Natural killer cell (primary cell): ENCODE results near the gene NOLC1. TPM values are rescaled to one million over a fixed set of nuclear protein-coding genes. Genes with fewer than 3 reads are reported as not detected.

ENCODE experiments used
- ATAC-seq, 3 donors: fragments of 150-1000 bp in 2 of 3; fragments of 200-7000 bp in 1 of 3; cut with Tn5 transposase; 1 replicate in 1 of 3; 2 replicates in 2 of 3; pipeline ENCODE4 v1.10.0; 2021; ENCODE audit warnings: mild to moderate bottlenecking in 2 of 3, moderate library complexity in 2 of 3
- DNase-seq, 2 donors: peaks; one replicate each; pipeline versions ENCODE4 v3.0.0 to v3.0.0-alpha.2; 2013 to 2021; ENCODE audit warnings: mixed read lengths in 1 of 2
- H3K27ac ChIP-seq: one replicate; pipeline ENCODE4 v1.5.1; 2013; ENCODE audit warnings: mild to moderate bottlenecking, low read length
- H3K27me3 ChIP-seq: one replicate; pipeline ENCODE4 v1.6.1; 2013; ENCODE audit warnings: low read length; ENCODE audit not compliant: control insufficient read depth, insufficient read depth
- H3K36me3 ChIP-seq: one replicate; pipeline ENCODE4 v1.6.1; 2013; ENCODE audit warnings: low read length; ENCODE audit not compliant: control insufficient read depth, insufficient read depth
- H3K4me1 ChIP-seq: one replicate; pipeline ENCODE4 v1.6.1; 2013; ENCODE audit warnings: low read length; ENCODE audit not compliant: control insufficient read depth, insufficient read depth
- H3K4me3 ChIP-seq: one replicate; pipeline ENCODE4 v1.5.1; 2013; ENCODE audit warnings: low read length
- H3K9me3 ChIP-seq: one replicate; pipeline ENCODE4 v1.6.1; 2013; ENCODE audit warnings: low read length; ENCODE audit not compliant: control insufficient read depth, insufficient read depth
- H3K27ac Mint-ChIP-seq, 2 donors: one replicate each; pipeline ENCODE4 v1.8.0; 2022; ENCODE audit warnings: mild to moderate bottlenecking in 2 of 2, mixed read lengths in 2 of 2, moderate library complexity in 1 of 2
- H3K27me3 Mint-ChIP-seq, 2 donors: one replicate each; pipeline ENCODE4 v1.8.0; 2022; ENCODE audit warnings: low read depth in 2 of 2, mixed read lengths in 2 of 2
- H3K36me3 Mint-ChIP-seq: one replicate; pipeline ENCODE4 v1.8.0; 2022; ENCODE audit warnings: mixed read lengths
- H3K4me1 Mint-ChIP-seq, 2 donors: one replicate each; pipeline ENCODE4 v1.8.0; 2022; ENCODE audit warnings: mixed read lengths in 2 of 2
- H3K4me3 Mint-ChIP-seq: one replicate; pipeline ENCODE4 v1.8.0; 2022; ENCODE audit warnings: mild to moderate bottlenecking, moderate library complexity, mixed read lengths
- H3K9me3 Mint-ChIP-seq, 2 donors: one replicate each; pipeline ENCODE4 v1.8.0; 2022; ENCODE audit warnings: mixed read lengths in 2 of 2
- CTCF ChIP-seq: fragments of 200-600 bp; IDR thresholded peaks from one replicate; pipeline ENCODE4 v1.8.0; 2022; ENCODE audit warnings: antibody characterized with exemption
- WGBS: methylation state at CpG from one replicate; pipeline ENCODE4 v1.1.7; 2013; ENCODE audit warnings: missing lambda C conversion rate; ENCODE audit not compliant: insufficient coverage; 5-methylcytosine and 5-hydroxymethylcytosine counted together
- intact Hi-C: fragments of 100-400 bp; cut with micrococcal nuclease; formaldehyde crosslinking; loops from one replicate; pipeline ENCODE4 v1.14.2; 2022
- total RNA-seq, 4 donors: library from RNA; stranded (reverse); fragments of 120-200 nt in 1 of 4; gene quantifications; one replicate each; pipeline versions ENCODE4 v1.2.3 to v1.2.4, GENCODE V29; 2013 to 2022

NOLC1 gene
- total RNA-seq, 3 donors from 2014 or later (not counting 1 experiment from before 2014, with no cell fraction given): 42.6 to 47.5 (median 43.4) TPM

- Mint-ChIP-seq H3K4me3 (no peak overlapping the region), H3K4me1 (peaks cover 30 to 46% of the 10 kb centered on the region in 2 donors), H3K9me3 (no peaks in the 10 kb centered on the region), H3K36me3 (peaks cover 12% of the 10 kb centered on the region), H3K27me3 (no peaks in the 10 kb centered on the region), H3K27ac (peak overlapping the region in 1 of 2 donors; percentile 10)
- no peaks in the 10 kb centered on the region for H3K27me3 ChIP-seq
- no peak for ATAC-seq
- TF ChIP-seq CTCF: no peak
- no peak overlapping the region for H3K4me3 ChIP-seq
- H3K36me3 ChIP-seq: peaks cover 46% of the 10 kb centered on the region
- DNase-seq: no peak
- 96% methylated on average over 24 of the region's 24 CpGs for WGBS
- no peak overlapping the region for H3K27ac ChIP-seq
- intact Hi-C loops: no loop called here
- H3K9me3 ChIP-seq: no peaks in the 10 kb centered on the region
- H3K4me1 ChIP-seq: peaks cover 31% of the 10 kb centered on the region
These were observed 42.7 kb upstream of the NOLC1 start for GRCh38 chr10:102109166-102110116.

- Mint-ChIP-seq H3K4me1 (peaks cover 31 to 49% of the 10 kb centered on the region in 2 donors), H3K36me3 (peaks cover 12% of the 10 kb centered on the region), H3K9me3 (no peaks in the 10 kb centered on the region), H3K27ac (no peak overlapping the region), H3K27me3 (no peaks in the 10 kb centered on the region), H3K4me3 (no peak overlapping the region)
- Histone ChIP-seq H3K4me3 (no peak overlapping the region), H3K27me3 (no peaks in the 10 kb centered on the region), H3K4me1 (peaks cover 36% of the 10 kb centered on the region), H3K9me3 (no peaks in the 10 kb centered on the region), H3K27ac (no peak overlapping the region), H3K36me3 (peaks cover 46% of the 10 kb centered on the region)
- TF ChIP-seq CTCF: no peak
- ATAC-seq (no peak), DNase-seq (no peak)
- intact Hi-C loops: no loop called here
- 97% methylated on average over 11 of the region's 12 CpGs for WGBS
These were observed 40.9 kb upstream of the NOLC1 start for GRCh38 chr10:102111276-102111675.

- H3K36me3 Mint-ChIP-seq: peaks cover 12% of the 10 kb centered on the region
- Histone ChIP-seq H3K27ac (no peak overlapping the region), H3K4me3 (no peak overlapping the region), H3K4me1 (peaks cover 46% of the 10 kb centered on the region), H3K9me3 (no peaks in the 10 kb centered on the region), H3K27me3 (no peaks in the 10 kb centered on the region), H3K36me3 (peaks cover 40% of the 10 kb centered on the region)
- TF ChIP-seq CTCF: no peak
- intact Hi-C loops: no loop called here
- no peak for DNase-seq
- no peak for ATAC-seq
- H3K4me3 Mint-ChIP-seq: no peak overlapping the region
- H3K4me1 Mint-ChIP-seq: peaks cover 42 to 58% of the 10 kb centered on the region in 2 donors
- no peaks in the 10 kb centered on the region for H3K27me3 Mint-ChIP-seq
- H3K27ac Mint-ChIP-seq: peak overlapping the region; percentile 50 to 95
- 43% methylated on average over 1 of the region's 3 CpGs for WGBS
- H3K9me3 Mint-ChIP-seq: no peaks in the 10 kb centered on the region
These were observed 39.9 kb upstream of the NOLC1 start for GRCh38 chr10:102112210-102112817.
